HG03558 (cell line): ENCODE results near the gene CCDC13.

ENCODE experiments used
- ATAC-seq: cut with Tn5 transposase; IDR thresholded peaks from one replicate; pipeline ENCODE4 v1.9.1; 2021; ENCODE audit warnings: moderate number of reproducible peaks; ENCODE audit not compliant: unreplicated experiment; ENCODE audit errors: extremely low read depth

Gene CCDC13

DNA sequence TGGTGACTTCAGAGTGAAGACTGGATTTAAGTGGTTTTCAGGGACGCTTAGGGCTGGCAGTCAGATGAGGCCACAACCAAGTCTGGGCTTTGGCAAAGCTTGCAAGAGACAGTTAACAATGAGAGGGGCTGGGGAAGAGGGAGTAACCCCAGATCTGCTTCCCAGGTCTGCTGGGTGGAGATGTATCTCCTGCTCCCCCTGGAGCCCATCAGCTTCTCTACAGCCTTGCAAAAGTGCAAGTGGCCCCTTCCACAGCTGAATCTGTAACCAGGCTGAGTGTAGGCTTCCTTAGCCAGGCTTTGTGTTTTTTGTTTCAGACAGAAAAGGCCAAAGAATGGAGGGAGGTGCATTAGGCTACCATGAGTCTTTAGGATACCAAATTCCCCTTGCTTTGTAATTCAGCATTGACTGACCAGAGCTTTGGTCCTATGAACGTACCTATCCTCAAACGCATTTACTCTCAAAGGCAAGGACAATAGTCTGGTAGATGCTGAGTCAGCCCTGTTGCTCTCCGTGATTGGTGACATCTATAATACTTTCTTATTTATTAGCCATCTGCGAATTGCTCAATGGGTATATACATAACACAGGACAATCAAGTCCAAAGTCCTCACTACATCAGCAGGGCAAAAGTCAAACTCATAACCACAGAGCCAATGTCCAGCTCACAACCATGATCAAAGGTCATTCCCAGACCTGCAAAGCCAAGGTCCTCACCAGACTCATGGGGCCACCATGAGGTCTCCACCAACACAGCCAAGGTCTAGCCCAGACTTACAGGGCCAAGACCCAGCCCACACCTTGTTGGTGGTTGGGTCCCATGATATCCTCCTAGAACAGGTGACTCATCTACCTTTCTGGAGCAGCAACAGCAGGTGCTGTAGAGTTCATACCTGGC lies 17.1 kb downstream of the CCDC13 start:
- ATAC-seq = no peak

DNA sequence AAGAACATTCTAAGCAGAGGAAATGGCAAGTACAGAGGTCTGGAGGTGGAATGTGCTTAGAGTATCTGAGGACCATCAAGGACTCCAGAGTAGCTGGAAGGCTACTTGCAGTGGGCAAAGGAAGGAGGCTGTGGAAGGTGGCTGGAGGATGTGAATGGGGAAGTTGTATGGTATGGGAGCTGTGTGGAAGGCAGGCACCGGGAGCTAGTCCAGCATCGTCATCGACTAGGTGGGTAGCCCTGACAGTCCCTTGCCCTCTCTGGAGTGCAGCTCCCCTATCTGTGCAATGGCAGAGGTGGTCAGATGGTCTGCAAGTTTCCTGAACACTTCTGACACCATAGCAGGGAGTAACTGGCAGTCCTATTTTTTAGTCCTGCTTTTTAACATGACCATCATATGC lies 19.3 kb downstream of the CCDC13 start:
- ATAC-seq = no peak

DNA sequence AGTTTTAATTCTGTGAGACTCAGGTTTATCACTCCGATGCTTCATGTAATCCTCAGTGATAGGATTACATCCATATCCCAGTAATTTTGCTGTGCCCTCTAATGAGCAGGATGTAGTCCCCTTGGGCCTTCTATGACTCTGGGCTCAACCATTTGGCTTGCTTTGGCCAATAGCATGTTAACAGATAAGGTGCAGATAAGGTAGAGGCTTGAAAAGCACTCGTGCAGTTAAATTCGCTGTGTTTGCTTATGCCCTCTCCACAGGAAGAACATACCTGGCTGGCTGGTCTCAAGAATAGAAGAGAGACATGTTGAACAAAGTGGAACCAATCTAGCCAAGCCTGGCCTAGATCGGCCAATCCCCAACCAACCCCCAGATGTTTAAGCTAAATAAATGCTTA lies 20.1 kb downstream of the CCDC13 start:
- no peak for ATAC-seq

DNA sequence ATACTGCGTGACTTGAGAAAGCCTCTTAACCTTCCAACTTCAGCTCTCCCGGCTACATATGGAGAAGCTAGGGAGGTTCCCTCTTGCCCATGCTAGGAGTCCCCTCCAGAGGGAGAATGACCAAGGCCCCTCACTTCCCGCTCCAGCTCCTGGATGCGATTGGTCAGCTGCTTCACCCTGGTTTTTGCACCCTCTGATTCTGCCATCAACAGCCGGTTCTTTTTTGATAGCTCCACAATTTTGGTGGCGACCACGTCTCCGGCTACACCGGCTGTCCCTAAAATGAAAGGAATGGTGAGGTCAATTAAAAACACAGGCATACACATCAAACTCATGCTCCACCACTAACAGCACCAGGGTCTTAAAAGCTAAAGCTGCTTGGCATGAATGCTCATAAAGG lies 20.6 kb downstream of the CCDC13 start:
- ATAC-seq = no peak

DNA sequence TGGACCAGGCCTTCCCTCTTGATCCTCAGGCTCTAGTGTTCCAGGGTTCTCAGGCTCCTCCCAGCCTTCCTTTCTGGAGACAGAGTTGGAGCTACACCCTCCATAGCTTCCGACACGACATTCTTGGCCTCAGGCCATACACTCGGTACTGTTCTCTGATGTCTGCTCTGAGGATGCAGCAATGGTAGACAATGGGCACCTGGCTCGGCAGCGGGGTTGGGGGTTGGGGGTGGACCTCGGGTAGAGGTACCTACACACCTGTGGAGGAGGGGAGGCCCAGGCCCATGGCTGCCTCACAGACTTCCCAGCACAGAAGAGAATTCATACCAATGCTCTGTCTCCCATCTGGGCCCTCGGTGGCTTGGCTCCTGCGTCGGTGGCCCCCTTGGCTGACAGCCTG lies 21.4 kb downstream of the CCDC13 start:
- ATAC-seq = no peak

- no peak for ATAC-seq
Measured at GRCh38 chr3:42750834-42751233, 22.2 kb downstream of the CCDC13 start.

DNA sequence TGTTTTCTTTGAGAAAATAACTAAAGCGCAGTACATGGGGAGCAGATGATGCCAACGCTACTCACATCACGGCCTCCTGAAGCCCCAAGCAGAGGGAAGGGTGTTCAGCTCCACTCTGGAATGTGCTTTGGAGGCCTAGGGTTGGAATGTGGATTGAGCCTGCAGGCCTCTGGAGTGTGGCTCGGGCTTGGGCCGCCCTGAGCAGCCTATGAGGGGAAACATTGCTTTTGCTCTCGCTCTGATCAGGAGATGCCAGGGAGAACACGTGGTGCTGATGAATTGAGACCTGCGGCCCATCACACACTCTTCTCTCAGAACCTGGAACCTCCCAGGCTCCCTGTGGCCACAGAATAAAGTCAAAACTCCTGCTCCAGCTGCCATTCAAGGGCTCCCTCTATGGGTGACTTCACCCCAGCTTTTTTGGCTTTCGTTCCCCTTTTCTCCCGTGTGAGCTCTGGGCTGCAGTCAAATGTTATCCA lies 23.3 kb downstream of the CCDC13 start:
- ATAC-seq = no peak

DNA sequence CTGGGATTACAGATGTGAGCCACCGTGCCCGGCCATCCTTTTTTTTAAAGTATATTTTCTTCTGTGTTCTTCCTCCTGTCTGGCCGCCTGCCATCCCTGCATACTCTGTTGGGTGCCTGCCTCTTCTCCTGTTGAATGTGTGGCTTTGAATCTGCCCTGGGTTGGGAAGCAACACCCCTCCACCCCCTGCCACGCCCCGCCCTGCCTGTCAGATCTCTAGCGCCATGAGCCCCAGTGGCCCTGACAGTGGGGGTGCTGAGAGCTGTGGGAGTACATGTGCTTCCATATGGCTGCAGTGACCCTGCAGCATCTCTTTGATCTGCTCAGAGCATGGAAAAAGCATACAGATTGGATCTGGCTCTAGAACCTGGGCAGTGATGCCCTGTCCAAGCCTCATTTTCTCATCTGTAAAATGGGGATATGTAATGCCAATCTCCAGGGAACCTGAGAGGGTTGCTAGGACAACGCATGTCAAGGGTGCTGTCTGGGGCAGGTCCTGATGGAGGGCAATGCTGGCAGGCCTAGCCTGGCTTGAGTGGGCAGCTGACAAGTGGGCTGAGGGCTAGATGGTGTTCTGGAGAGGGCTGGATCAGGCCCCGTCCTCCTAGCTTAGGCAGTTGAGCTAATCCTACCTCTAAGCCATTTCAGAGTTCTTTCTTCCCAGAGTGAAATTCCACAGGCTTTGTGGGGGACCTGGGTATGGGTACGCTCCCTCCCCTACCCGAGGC lies 23.9 kb downstream of the CCDC13 start:
- no peak for ATAC-seq

DNA sequence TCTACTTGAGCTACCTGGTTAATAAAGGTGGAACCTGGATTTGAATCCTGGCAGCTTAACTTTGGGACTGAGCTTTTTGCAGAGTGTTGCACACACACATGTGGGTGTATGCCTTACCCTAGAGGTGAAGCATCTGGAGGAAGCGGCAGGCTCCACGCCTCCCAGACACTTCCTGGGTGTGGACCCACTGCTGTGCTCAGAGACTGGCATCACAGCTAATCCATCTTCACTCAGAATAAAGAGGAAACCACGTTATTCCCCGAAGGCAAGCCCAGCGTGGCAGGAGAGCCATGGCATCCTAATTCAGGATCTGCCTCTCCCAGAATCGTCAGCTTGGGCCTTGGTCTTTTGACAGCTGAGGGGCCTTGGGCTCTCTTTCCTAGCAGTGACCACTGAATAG lies 25.5 kb downstream of the CCDC13 start:
- no peak for ATAC-seq

GRCh38 chr3:42746455-42747450 lies 26.3 kb downstream of the CCDC13 start:
- ATAC-seq = no peak

DNA sequence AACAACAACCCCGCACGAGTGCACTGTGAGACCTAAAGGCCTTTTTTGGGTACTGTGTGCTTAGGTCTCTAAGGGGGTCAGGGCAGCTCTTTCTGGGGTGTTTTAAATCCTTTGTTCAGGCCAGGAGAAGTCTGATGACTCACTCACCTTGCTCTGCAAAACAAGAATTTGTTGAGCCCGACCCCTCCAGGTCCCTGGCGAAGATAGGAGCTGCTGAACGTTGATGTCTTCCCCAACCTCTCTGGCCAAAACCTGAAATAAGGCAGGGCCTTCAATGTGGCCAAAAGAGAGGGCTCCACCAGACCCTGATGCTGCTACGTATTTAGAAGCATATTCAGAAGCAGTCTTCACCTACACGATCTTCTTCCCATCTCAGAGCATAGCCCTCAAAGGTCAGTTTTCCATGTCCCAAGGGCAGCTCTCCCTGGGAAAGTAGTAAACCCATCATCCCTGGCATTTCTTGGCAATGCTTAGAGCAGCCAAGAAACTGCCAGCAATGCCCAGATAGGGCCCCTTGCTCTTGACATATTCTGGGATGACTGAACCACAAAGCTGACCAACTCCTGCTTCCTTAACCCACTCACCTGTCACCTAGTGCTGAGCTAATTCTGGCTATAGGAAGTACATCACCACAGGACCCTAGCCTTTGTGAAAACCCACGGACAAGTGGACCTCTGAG lies 27.1 kb downstream of the CCDC13 start:
- no peak for ATAC-seq

DNA sequence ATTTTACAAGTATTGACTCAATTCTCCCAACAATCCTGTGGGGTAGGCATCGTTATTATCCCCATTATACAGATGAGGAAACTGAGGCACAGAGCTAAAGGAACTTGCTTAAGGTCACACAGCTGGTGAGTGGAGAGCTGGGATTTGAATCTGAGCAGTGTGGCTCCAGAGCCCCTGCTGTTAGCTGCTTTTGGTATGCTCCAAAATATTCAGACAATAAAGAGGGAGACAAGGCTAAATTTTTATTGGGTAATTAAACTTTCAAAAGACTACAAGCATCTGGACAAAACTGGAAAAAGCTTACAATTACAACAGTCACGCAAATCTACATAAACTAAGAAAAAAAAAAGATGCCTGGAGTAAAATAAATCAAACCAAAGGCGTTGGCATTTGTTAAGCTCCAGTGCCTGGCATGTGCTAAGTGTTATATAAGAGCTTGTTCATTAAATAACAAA lies 27.7 kb downstream of the CCDC13 start:
- no peak for ATAC-seq

GRCh38 chr3:42743204-42743995 lies 29.7 kb downstream of the CCDC13 start:
- no peak for ATAC-seq

DNA sequence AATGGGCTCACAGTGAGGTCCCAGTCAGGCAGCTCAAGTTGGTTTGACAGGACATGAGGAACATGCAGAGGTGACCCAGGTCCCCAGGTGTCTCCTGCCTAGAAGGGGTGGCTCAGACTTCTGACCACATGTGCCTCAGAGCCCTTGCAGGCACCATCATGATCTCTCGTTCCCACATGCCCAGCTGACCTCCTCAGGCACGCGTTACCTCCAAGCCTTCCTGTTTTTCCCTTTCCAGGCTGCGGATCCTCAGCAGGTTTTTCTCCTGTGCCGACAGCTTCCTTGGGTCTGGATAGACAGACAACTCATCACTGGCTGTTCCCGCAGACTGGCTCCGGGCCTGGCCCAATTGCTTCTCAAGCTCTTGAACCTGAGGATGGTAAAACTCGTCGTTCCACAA lies 30.4 kb downstream of the CCDC13 start:
- ATAC-seq = no peak

DNA sequence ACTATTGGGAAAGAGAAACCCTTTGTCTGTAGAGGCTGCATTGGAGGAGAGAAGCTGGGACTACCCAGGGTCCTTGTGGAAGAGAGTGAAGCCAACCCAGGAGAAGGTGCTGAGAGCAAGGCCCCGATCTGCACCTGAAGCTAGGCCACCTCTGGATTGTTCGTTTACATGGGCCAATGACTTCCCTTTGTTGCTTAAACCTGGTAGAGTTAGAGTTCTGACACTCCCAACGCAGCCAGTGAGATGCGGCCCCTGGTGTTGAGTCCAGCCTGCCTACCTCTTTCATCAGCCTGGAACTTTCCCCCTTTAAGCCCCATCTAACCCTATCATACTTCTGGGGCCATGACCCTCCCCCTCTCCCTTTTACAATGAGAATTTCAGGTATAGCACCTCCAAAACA lies 30.8 kb downstream of the CCDC13 start:
- no peak for ATAC-seq

- ATAC-seq = no peak
Measured at GRCh38 chr3:42741796-42742195, 31.3 kb downstream of the CCDC13 start.

DNA sequence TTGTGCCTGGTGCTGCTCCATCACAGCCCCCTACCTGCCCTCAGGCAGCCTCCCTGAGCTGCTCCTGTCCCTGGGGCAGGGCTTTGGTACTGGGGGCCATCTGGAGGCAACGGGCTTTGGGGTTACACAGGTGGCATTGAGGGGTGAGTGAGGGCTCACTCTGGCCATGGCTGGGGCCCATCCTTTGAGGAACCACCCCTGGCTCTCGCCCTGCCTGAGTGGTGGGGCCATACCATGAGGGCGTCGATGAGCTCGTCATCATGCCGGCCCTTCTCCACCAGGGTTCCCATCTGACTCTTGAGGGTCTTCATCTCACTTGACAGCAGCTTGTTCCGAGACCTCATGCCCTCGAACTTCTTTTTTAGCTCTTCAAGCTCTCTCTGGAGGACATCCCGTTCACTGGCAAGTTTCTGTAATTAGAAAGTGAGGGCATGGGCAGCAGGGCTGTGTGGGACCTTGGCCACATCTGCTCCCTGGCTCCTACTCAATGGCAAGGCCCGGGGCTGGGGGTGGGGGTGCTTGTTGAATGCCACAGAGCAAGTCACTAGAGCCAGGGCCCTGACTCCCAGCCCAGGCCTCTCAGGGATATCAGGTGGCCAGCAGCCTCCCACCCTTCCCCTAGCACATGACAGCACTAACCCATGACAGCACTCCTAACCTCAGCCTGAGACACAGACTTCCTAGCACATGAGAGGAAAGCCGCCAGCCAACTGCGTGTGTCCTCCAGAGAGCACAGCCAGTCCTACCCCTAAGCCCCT lies 33.5 kb downstream of the CCDC13 start:
- ATAC-seq = no peak

GRCh38 chr3:42736531-42736930 lies 36.5 kb downstream of the CCDC13 start:
- ATAC-seq = no peak
